Stimulated activated naive CD4-positive, alpha-beta T cell treated with Interleukin-2 at 50 U/mL for 16 hours (primary cell): Measurements from ENCODE around the gene FFAR4.

Source experiments
- DNase-seq: peaks from one replicate; lab custom pipeline; 2025; lab: John Stamatoyannopoulos, UW

Gene FFAR4

DNA sequence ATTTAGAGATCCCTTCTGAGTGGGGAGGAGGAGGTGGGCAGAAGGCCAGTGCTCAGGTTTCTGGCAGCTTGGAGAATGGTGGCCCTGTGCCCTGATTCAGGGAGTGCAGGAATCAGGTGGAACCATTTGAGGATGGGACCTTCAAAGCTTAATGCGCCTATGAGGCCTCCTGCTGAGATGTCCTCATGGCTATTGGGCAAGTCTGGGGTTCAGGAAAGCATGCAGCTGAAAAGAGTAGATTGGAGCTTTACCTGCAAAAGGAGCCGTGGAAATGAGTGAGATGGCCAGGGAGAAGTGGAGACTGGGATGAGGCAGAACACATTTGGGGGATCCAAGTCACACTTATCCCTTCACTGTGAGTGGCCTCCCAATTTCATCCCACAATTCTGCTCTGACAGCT is 6.1 kb downstream of the FFAR4 start:
- DNase-seq = no peak

DNA sequence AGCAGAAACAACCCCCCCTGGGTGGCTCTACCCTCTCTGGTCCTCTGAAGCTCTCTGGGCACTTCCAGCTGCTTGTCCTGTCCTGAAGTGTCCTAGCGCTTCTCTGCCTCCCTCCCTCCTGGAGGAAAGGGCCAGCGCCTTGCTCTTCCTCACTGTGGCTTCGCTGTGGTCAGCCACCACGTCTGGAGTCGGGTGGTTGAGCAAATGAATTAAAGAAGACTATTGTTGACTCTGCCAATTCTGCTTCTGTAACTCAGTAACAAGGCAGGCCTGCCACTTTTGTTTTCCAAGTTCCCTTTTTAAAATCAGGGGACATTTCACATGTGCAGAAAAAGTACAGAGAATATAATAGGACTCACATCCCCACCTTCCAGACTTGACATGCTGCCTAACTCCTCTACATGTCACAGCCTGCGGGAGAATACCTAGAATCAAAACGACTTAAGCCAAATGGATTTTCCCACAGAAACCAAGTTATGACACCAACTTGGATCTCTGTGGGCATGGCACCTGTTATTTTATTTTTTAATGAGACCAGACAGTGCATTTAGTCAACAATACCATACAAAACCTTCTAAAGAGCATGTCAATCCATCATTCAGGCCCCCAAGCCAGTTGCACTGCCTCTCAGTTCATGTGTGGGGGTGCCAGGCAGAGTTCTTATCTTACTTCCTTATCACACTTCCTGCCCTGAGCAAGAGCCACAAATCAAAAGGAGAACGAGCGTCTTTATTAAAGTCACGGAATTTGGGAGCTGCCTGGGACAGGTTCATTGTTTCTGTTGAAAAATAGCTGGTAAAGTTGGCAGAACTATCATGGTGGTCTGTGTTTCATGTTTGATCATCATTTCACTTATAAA is 6.8 kb downstream of the FFAR4 start:
- no peak for DNase-seq

DNA sequence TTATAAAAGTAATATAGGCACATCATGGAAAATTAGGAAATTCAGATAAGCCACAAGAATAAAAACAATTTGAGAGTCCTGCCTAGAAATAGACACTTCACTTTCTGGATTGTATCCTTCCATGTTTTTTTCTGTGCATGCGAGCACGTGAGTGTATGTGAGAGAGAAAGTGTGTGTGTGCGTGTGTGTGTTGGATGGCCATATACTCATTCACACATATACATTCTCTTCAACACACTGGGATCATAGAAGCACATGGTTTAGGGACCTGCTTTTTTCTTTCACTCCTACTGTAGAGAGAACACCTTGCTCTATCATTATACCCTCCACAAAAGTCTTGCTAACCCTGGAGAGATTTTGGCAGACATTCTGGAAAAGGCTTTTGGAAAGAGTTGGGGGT is 7.5 kb downstream of the FFAR4 start:
- no peak for DNase-seq

DNA sequence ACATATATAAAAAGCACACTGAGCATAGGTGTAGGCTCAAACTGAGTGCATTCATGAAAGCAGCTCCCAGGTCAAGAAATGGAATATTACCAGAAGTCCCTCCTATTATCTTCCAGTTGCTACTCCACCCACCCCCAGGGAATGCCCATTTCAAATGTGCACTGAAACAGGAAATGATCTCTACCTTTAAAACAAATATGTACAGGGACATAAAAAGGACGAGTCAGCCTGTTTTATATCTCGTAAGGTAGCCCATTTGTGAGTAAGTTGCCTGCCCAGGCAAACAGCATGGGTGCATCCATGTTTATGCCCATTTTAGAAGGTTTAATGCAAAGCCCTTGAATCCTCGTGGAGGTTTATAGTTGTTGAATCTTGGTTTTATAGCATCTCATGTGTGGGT is 10.4 kb downstream of the FFAR4 start:
- DNase-seq = no peak

DNA sequence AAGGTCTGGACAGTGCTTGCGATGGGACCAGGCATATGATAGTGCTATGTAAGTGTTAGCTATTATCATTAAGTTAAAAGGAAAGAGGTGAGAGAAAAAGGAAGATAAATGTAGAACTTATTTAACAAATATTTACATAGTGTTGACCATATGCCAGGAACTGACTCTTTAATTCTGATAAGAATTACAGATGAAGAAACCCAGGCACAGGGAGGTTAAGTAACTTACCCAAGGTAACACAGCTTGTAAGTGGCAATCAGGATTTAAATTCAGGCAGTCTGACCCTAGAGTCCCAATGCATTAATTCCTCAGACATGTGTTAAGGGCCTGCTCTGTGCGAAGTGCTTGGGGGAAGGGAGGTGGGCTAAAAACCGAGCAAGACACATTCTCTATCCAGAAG is 11.1 kb downstream of the FFAR4 start:
- no peak for DNase-seq

DNA sequence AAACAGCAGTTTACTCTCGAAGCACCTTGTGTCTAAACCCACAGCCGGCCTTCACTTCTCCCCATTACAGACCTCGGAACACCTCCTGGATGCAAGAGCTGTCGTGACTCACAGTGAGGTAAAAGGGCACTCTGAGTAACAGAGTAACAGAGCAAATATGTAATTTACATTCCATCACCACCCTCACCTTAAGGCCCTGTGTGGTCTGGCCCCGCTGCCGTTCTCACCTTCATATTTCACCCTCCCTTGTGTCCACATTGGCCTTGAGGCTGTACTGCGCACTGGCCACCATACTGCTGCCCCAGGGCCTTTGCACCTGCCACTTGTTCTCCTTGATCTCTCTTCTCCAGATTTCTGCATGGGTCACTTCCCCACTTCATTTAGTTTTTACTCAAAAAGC is 12.6 kb downstream of the FFAR4 start:
- DNase-seq = no peak

DNA sequence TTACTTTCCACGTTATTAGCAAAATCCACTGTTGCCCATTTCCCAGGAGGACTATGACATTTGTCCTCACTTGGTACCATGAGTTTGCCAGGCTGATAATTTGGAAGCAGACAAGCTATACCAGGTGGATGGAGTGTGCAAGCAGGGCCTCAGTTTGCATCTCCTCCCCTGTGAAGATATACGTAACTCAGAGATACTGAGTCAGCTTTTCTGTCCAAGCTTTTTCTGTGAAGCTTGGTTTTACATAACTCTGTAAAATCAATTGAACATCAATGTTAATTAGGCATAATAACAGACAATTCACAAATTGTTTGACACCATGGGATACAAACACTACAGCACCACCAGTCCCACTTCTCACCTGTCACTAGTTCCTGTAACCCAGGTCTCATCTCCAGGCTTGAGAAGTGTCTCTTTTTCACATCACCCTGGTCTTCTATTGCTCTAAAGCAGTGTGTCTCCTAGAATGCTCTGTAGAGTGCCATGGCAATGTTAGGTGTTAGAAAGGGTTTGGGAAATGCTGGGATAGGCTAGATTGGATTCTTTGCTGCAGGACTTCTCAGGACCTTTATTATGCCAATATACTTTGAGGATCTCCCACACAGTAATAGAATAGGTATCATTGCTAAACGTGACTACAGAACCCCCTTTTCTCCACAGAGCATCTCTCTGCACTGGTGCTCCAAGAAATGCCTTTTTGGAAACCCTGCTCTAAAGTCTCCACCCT is 13.7 kb downstream of the FFAR4 start:
- DNase-seq = no peak

DNA sequence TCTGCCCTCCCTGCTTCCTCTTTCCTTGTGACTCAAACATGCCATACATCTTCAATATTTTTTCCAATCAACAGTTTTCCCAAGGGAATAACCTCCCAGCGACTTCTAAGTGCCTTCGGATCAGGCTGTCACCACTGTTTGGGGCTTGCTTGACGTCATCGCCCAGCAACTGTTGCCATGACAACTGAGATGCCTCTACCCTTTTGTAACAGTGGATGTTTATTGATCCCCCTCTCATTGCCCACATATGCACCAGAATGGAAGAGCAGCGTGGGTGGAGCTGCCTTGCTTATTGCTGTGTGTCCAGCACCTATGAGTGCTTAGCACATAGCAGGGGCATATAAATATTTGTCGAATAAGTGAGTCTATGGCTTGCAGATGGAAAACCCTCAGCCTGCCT is 14.4 kb downstream of the FFAR4 start:
- no peak for DNase-seq

DNA sequence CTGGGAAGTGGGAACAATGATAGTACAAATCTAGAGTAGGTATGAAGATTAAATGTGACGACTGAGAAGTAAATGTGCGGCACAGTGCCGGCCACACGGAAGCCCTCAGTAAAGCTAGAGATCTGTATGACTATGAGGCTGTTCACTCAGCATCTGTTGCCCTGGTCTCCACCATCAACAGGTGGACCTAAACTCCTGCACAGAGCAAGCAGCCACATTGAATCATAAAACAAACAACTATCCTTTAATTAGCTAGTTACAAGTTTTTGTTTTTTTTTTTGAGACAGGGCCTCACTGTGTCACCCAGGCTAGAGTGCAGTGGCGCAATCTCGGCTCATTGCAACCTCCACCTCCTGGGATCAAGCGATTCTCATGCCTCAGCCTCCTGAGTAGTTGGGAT is 18.0 kb downstream of the FFAR4 start:
- no peak for DNase-seq

DNA sequence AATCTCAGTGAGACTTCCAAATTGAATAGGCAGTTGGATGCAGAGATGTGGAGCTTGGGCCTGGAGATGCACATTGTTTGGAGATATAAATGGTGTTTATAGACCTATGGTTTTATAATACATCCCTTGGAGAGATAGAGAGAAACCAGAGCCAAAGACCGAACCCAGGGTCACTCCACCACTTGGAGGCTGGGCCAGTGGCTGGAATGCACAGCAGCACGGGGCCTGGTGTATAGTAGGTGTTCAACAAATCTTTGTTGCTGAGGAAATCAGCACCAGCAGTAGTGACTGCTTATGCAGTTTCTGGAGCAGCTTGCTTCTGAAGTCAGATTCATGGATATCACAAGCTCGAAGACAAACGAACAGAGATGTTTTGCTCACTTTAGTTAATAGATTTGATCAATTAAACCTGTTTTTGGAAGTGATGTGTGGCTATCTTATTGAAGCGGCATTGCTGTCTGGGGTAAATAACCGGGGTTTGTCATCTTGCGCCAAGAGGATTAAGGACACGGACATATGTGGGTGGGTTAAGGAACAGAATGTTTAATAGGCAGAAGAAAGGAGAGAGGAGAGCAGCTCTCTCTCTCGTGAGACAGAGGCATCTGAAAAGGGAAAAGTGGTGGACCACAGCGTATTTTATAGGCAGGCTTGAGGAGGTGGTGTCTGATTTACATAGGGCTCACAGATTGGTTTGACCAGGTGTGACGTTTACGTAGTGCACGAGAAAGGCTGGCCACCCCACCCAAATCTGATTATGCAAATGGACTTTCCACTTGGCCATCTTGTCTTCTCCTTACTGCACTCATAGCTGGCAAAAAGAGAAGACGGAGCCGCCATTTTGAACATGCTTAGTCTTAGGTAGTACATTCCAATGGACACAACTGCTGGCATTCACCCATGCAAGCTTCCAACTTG is 23.4 kb downstream of the FFAR4 start:
- no peak for DNase-seq

DNA sequence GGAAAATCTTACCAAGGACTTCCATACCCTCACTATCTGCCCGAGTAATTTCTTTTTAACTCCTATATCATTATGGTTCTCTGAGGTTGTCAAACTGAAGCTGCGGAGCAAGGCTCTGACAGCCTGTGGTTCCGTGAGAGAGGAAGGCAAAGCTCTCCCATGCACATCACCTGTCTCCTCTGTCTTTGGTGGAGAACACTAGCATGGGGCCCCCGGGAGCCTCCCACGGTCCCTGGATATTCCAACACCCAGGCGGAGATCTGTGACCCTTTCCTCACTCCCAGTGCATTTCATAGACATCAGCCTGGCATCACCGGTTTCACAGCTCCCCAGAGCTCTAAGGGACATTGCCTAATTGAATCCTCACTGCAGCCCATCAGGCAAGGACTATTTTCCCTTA is 24.2 kb downstream of the FFAR4 start:
- no peak for DNase-seq

DNA sequence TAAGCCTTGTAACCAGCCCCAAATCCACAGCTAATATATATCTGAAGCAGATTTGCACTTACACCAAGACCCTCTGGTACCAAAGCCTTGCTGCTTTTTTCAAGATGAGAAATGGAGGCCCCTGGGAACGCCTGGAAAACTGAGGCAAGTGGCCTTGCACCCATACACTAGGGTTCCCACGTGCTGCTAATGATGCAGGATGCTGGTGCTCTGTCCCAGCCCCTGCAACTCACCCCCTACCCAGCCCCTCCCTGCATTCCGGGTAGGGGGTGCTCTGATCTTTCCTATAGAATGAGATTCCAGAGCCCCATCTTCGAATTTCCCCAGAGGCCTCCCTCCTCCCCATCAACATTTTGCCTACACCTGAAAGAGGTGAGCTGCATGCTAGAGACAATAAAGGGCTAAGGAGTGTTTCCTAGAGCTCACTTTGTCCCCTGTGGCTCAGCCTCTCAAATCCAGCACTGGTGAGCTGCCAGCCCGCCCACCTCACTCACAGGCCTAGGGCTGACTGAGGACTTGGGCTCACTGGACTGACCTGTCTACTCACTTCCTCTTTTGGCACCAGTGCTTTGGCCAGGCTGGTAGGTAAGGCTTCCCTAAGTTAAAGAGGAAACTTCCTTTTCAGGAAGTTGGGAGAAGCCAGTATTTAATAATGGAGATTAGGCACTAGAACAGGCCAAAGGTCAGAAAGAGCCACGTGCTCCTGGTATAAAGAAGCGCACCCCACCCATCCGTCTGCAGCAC is 24.8 kb downstream of the FFAR4 start:
- no peak for DNase-seq

DNA sequence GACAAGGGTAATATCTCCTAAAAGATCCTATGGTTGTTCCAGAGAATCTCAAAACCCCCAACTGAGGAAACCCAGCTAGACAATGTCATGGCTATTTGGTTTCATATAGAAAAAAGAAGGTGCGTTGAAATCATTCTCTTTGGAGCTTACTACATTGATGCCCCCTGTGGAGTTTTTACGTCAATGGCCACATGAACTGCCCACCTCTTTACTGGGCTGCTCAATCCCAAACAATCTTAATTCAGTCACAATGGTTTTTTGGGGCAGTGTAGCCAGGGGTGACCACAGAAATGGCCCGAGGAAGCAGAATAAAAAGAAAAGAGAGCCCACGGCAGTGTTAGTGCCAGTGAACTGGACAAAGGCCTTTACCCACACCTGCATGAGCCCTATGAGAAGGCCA is 26.8 kb downstream of the FFAR4 start:
- no peak for DNase-seq

DNA sequence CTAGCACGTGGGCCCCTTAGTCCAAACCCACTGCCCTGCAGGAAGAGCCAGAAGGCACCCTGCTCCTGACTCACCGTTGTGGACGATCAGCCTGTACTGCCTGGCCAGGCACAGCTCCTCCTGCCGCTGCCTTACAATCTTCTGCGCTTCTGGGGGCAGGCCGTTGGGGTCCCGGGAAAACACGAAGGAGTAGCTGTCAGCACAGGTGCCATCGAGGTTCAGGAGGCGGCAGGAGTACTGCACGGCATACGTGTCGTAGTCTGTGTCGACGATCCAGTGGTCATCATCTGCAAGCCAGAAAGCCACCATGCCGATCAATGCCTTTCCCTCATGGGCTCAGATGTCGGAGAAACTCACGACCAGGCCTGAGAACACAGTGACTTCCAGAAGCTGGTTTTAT is 27.3 kb downstream of the FFAR4 start:
- DNase-seq = no peak

DNA sequence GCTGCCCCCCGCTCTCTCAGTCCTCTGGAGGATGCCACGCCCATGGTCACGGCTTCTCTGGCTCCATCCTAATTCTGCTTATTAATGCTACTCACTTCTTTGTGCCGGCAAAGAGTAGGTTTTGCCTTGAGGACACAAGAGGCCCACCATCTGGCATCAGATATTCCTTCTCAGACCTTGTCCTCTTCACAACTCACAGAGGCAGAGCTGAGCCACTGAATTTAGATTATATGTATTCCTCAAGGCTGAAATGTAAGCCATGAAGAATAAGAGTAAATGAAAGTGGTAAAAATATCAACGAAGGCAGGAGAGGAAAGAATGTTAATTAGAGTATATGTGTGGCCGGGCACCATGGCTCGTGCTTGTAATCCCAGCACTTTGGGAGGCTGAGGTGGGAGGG is 28.1 kb downstream of the FFAR4 start:
- DNase-seq = no peak

DNA sequence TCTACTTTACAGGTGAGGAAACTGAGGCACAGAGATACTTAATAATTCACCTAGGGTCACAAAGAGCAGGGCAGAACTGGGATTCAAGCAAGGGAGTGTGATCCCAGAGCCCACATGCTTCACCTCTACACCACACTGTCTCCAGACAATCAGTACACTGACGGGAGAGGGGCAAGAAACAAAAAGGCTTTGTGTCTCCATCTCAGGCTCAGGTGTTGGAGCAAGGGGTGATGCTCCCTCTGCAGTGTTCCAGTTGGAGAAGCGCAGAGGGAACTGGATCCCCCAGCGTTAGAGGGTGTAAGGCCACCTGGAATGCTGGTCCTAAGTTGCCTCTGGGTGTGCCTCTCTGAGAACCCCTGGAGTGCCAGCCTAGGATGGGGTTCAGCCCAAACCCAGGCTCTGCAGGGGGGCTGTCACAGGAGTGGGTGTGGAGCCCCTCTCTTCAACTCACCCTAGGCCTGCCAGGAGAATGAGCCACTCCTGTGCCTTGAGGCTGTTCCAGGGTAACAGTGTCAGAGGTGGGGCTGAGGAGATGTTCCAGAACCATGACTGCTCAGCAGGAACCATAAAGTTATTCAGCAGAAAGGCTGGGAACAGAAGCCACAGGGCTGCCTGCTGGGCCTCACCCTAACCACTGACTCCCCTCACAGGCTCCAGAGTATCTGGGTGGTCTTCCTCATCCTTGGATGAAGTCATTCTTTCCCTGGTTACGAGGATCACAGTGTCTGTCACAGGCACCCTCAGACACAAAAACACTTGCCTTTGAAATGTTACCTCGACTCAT is 29.1 kb downstream of the FFAR4 start:
- DNase-seq = no peak

DNA sequence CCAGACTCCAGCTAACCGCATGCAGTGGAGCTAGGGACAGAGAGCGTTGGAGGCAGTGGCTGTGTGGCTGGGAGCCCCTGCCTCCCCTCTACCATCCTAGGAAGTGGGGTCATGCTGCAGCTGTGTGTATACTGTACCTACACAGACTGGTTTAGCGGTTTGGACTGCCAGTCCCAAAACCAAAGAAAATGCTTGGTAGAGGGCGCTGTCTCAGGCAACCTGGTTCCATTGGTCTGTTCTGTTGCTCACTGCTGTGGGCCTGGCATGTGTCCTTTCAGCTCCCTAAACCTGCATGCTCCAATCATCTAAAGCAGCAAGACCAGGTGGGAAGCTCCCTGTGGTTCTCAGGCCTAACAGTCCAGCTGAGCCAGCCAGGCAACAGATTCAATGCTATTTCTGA is 30.1 kb downstream of the FFAR4 start:
- no peak for DNase-seq

DNA sequence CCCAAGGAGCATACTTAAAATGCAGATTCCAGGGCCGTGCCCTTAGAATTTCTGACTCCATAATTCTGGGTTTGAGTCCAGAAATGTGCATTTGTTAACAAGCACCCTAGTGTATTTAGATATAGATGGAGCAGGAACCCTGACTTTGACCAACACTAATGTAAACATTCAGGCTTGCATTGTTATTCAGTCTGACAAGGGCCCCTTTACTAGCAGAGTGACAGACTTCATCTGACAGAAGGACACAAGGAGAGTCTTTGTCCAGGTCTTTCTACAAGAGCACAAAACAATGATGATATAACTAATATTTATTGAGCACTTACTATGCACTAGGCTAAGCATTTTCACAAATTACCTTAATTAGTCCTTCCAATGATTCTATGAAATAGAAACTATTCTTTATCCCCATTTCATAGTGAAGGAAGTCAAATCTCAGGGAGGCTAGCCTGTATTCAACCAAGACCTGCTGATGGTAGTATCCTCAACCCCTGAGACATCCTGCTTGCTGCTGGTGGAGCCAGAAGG is 30.7 kb downstream of the FFAR4 start:
- DNase-seq = no peak

DNA sequence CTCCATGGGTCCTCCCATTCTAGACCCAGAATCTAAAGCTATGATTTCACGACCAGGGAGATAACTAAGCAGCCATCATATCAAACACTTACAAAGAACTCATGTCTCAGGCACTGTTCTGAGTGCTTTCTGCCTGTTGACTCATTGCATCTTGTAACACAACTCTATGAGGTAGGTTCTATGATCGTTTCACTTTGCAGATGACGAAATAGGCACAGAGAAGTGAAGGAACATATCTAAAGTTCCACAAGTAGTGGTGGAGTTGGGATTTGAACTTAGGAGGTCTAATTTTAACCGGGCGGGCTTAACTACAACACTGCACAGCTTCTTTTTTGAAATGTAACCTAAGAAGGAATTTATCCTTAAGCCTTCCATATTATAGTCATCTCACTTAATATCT is 31.7 kb downstream of the FFAR4 start:
- DNase-seq = no peak

DNA sequence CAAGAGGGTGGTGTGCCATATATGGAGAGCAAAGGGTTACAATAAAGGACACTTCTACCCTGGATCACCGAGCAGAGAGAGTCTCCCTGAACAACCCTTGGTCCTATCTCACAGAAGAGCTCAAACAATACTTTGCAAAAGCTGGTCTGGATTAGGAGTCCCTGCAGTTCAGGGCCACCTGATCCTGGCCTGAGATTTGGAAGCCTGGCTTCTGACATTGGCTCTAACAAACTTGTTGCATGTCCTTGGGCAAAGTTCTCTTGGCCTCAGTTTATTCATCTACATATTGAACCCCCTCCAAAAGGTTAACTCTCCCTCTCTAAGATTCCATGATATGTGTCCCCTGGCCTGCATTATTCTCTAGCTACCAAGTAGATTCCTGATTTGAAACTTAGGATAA is 32.9 kb downstream of the FFAR4 start:
- no peak for DNase-seq

DNA sequence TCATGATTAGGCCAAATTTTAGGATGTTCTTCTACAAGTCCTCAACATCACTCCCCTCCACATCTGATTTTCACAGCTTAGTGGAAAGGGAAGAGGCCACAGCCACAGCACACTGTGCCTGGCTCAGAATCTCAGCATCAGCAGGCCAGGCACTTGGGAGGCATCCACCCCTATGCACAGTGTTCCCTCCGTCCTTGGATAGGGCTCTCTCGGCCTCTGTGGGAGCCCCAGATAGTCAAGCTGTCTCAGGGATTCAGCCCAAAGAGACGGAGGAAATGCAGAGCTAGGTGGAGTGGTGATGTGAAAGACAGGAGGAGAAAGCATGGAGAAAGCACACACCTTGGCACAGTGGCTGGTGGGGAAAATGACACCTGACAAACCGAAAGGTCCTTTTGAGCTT is 33.3 kb downstream of the FFAR4 start:
- no peak for DNase-seq
